Gastrocnemius medialis (tissue), 4 donors: Measurements from ENCODE around the gene PLSCR3. TPM values are rescaled to one million over a fixed set of nuclear protein-coding genes. Genes with fewer than 3 reads are reported as not detected.

Experiments used
- ATAC-seq, 2 donors: fragments of 150-250 bp; one replicate each; pipeline ENCODE4 v1.9.1; 2016
- DNase-seq, 2 donors: peaks; one replicate each; pipeline ENCODE4 v3.0.0-alpha.2; 2019
- H3K27ac ChIP-seq, 4 donors: fragments of 200-600 bp; sonication (generic); 1 replicate in 1 of 4; 2 replicates in 3 of 4; pipeline ENCODE4 v1.5.1; 2016 to 2018; ENCODE audit warnings: mild to moderate bottlenecking in 2 of 4, moderate library complexity in 1 of 4
- H3K27me3 ChIP-seq, 3 donors: fragments of 200-600 bp; sonication (generic) in 2 of 3; 1 replicate in 1 of 3; 2 replicates in 2 of 3; pipeline versions ENCODE4 v1.5.1 to v1.6.0; 2016 to 2019; ENCODE audit warnings: mild to moderate bottlenecking in 1 of 3, moderate library complexity in 1 of 3
- H3K36me3 ChIP-seq, 2 donors: fragments of 200-600 bp; sonication (generic) in 1 of 2; one replicate each; pipeline ENCODE4 v1.5.1; 2017 to 2018
- H3K4me1 ChIP-seq, 2 donors: fragments of 200-600 bp; sonication (generic) in 1 of 2; one replicate each; pipeline ENCODE4 v1.5.1; 2016 to 2017; ENCODE audit warnings: mild to moderate bottlenecking in 2 of 2
- H3K4me3 ChIP-seq, 4 donors: fragments of 200-600 bp; sonication (generic) in 3 of 4; 1 replicate in 1 of 4; 2 replicates in 3 of 4; pipeline ENCODE4 v1.5.1; 2016 to 2019; ENCODE audit warnings: mild to moderate bottlenecking in 2 of 4
- H3K9me3 ChIP-seq, 3 donors: fragments of 200-600 bp; sonication (generic) in 2 of 3; 1 replicate in 1 of 3; 2 replicates in 2 of 3; pipeline ENCODE4 v1.5.1; 2016 to 2019
- POLR2A ChIP-seq, 2 donors: fragments of 450-650 bp; IDR thresholded peaks; one replicate each; pipeline ENCODE4 v1.6.1; 2017; ENCODE audit warnings: antibody characterized with exemption in 2 of 2, mild to moderate bottlenecking in 2 of 2, moderate library complexity in 2 of 2
- in situ Hi-C, 4 donors: fragments of 200-750 bp; cut with MboI; loops; one replicate each; pipeline versions ENCODE4 v1.15.0 to v1.8.0; 2017; ENCODE audit warnings: low sequenced_read_pairs in 4 of 4
- intact Hi-C: fragments of 100-400 bp; cut with DNase I; formaldehyde crosslinking; loops from one replicate; pipeline ENCODE4 v1.15.1; 2023; ENCODE audit warnings: low total_unique reads
- total RNA-seq, 4 donors: library from RNA; depleted of rRNA; stranded (reverse); fragments of >200 nt; gene quantifications; one replicate each; pipeline versions ENCODE4 v1.1.0 to v1.2.3, GENCODE V29; 2016
- TF ChIP-seq, protein P1 (sequence below), 5 experiments: fragments of 450-650 bp in 3 of 5; fragments of 200-600 bp in 2 of 5; sonication (generic) in 2 of 5; IDR thresholded peaks in 4 of 5; conservative IDR thresholded peaks in 1 of 5; 1 replicate in 4 of 5; 2 replicates in 1 of 5; pipeline ENCODE4 v1.5.1; 2016 to 2019; ENCODE audit warnings: antibody characterized with exemption in 5 of 5, mild to moderate bottlenecking in 3 of 5, moderate library complexity in 3 of 5

Gene PLSCR3
- total RNA-seq, 4 donors from 2014 or later, result 8.9 to 20.3 (median 14.4) TPM

DNA sequence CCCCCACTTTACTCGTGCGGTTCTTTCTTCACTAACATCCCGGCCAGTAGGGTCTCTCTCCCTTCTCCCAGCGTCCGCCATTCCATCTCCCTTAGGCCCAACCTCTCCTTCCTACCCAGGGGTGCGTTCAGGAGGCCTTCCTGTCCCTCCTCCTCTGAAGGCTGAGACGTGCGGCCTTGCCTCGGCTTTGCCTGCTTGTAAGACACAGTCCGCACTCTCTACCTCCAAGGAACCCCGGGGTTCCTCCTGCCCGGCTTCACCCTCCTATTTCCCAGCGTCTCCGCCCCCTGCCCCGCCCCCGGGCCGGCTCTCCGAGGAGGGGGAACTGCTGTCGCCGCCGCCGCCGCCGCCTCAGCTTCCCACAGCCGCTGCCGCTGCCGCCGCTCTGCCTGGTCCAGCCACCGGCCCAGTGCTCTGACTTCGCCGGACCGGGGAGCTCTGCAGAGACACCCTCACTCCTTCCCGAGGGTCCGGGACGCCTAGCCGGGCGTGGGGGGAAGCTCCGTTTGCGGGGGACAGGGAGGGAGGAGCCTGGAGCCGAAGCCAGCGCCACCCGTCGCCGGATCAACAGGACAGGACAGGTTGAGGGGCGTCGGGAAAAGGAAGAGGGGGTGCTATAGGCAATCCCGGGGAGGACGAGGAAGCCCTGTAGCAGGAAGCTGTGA lies 43.8 kb upstream of the PLSCR3 start:
- Histone ChIP-seq H3K4me3 (peak overlapping the region; percentile 27 to 56 (median 54)), H3K4me1 (peaks cover 35 to 58% of the 10 kb centered on the region in 2 donors), H3K36me3 (no peaks in the 10 kb centered on the region), H3K27me3 (peaks cover 0 to 4% (median 0%) of the 10 kb centered on the region in 3 donors), H3K9me3 (no peaks in the 10 kb centered on the region), H3K27ac (peak overlapping the region; percentile 14 to 100 (median 88))
- intact Hi-C loops (loop anchor here (1.0 to 2.0 kb wide), 2 partner anchors 85 to 123 kb away; partner anchors contain the start of genes KCTD11 and SENP3), in situ Hi-C loops (loop anchor here in 2 of 4 donors (5.0 to 25.0 kb wide), 2 partner anchors 49 to 124 kb away; partner anchors contain the start of genes SENP3 (in 1 of the 2) and TNFSF13 (in 1 of the 2))
- ATAC-seq, result no peak
- peak; percentile 54 to 59 for DNase-seq
- TF ChIP-seq POLR2A (IDR thresholded peaks at IDR 0.05), result peak in 1 of 2 donors; percentile 45
- TF ChIP-seq, protein P1, sequence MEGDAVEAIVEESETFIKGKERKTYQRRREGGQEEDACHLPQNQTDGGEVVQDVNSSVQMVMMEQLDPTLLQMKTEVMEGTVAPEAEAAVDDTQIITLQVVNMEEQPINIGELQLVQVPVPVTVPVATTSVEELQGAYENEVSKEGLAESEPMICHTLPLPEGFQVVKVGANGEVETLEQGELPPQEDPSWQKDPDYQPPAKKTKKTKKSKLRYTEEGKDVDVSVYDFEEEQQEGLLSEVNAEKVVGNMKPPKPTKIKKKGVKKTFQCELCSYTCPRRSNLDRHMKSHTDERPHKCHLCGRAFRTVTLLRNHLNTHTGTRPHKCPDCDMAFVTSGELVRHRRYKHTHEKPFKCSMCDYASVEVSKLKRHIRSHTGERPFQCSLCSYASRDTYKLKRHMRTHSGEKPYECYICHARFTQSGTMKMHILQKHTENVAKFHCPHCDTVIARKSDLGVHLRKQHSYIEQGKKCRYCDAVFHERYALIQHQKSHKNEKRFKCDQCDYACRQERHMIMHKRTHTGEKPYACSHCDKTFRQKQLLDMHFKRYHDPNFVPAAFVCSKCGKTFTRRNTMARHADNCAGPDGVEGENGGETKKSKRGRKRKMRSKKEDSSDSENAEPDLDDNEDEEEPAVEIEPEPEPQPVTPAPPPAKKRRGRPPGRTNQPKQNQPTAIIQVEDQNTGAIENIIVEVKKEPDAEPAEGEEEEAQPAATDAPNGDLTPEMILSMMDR (IDR thresholded peaks at IDR 0.05 in 4 of 5, conservative IDR thresholded peaks at IDR 0.05 in 1 of 5), result no peak

DNA sequence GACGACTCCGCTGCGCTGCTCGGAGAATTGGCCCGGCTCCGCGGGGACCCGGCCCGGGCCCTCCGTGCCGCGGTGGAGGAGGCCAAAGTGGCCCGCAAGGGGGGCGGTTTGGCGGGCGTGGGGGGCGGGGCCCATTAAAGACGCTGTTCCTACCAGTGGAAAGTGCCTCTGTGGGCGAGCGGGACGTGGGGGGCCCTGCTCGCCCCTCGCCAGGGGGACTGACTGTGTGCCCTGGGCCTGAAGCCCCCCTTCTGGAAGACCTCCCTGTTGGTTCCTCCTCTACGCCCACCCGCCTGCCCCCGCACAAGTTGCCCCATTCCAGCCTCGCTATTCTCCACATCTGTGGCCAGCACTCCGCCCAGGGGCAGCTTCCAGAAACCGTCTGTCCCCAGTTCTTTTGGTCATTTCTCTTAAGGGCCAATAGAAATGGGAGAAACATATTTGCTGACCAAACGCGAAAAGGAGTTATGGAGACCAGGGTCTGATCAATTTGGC lies 43.1 kb upstream of the PLSCR3 start:
- peak overlapping the region; percentile 80 to 100 (median 94) for H3K27ac ChIP-seq

DNA sequence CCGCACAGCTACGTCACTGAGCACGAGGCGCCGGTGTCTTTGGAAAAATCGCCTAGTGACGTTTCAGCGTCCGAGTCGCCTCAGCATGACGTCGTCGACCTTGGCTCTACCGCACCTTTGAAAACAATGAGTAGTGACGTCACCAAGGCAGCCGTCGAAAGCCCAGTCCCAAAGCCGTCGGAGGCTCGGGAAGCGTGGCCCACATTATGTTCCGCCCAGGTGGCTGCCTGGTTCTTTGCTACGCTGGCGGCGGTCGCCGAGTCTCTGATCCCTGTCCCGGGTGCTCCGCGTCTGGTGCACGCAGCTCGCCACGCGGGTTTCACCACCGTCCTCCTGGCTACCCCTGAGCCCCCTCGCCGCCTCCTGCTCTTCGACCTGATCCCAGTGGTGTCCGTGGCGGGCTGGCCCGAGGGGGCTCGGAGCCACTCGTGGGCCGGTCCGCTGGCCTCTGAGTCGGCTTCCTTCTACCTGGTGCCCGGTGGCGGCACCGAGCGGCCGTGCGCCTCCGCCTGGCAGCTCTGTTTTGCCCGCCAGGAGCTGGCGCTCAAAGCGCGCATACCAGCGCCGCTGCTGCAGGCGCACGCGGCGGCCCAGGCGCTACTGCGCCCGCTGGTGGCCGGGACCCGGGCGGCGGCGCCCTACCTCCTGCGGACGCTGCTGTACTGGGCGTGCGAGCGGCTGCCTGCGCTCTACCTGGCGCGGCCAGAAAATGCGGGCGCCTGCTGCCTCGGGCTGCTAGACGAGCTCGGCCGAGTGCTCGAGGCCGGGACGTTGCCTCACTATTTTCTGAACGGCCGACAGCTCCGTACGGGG lies 42.4 kb upstream of the PLSCR3 start:
- Histone ChIP-seq H3K4me3 (peak overlapping the region; percentile 53 to 63 (median 58)), H3K27me3 (peaks cover 0 to 4% (median 0%) of the 10 kb centered on the region in 3 donors)
- intact Hi-C loops, result loop anchor here (1.0 to 2.0 kb wide), 2 partner anchors 84 to 125 kb away; partner anchors contain the start of genes KCTD11 and SENP3

More for the DNA sequence above, 43.1 kb upstream of the PLSCR3 start:
- H3K9me3 ChIP-seq, result no peaks in the 10 kb centered on the region
- no peaks in the 10 kb centered on the region for H3K36me3 ChIP-seq
- TF ChIP-seq POLR2A (IDR thresholded peaks at IDR 0.05), result no peak
- TF ChIP-seq, protein P1 (IDR thresholded peaks at IDR 0.05 in 4 of 5, conservative IDR thresholded peaks at IDR 0.05 in 1 of 5), result no peak
- in situ Hi-C loops (loop anchor here in 2 of 4 donors (5.0 to 25.0 kb wide), 2 partner anchors 50 to 125 kb away; partner anchors contain the start of genes SENP3 (in 1 of the 2) and TNFSF13 (in 1 of the 2)), intact Hi-C loops (loop anchor here (1.0 to 2.0 kb wide), 2 partner anchors 85 to 124 kb away; partner anchors contain the start of genes KCTD11 and SENP3)
- peak; percentile 1 for ATAC-seq
- H3K4me3 ChIP-seq, result peak overlapping the region; percentile 53 to 61 (median 55)
- peaks cover 0 to 4% (median 0%) of the 10 kb centered on the region in 3 donors for H3K27me3 ChIP-seq
- H3K4me1 ChIP-seq, result peaks cover 35 to 57% of the 10 kb centered on the region in 2 donors
- DNase-seq, result no peak

More for the DNA sequence above, 42.4 kb upstream of the PLSCR3 start:
- peak; percentile 40 to 59 for ATAC-seq
- no peaks in the 10 kb centered on the region for H3K9me3 ChIP-seq
- peak; percentile 66 to 85 for DNase-seq
- peak; percentile 14 to 25 for TF ChIP-seq POLR2A (IDR thresholded peaks at IDR 0.05)
- TF ChIP-seq, protein P1 (IDR thresholded peaks at IDR 0.05 in 4 of 5, conservative IDR thresholded peaks at IDR 0.05 in 1 of 5), result peak; percentile 75 to 96 (median 87)
- no peaks in the 10 kb centered on the region for H3K36me3 ChIP-seq
- H3K27ac ChIP-seq, result peak overlapping the region; percentile 80 to 100 (median 94)
- in situ Hi-C loops, result loop anchor here in 2 of 4 donors (5.0 to 25.0 kb wide), 2 partner anchors 51 to 126 kb away; partner anchors contain the start of genes SENP3 (in 1 of the 2) and TNFSF13 (in 1 of the 2)
- peaks cover 35 to 57% of the 10 kb centered on the region in 2 donors for H3K4me1 ChIP-seq
